WTC11 (cell line): ENCODE results near the gene POU2F1. TPM values are rescaled to one million over a fixed set of nuclear protein-coding genes. Genes with fewer than 3 reads are reported as not detected.

Source experiments
- ATAC-seq: fragments of 200-7000 bp; cut with Tn5 transposase; 2 replicates; pipeline ENCODE4 v1.10.0; 2021; ENCODE audit warnings: mild to moderate bottlenecking, moderate library complexity
- CTCF ChIA-PET: fragments of 300-600 bp; sonication (Branson Sonifier 250); formaldehyde crosslinking; loops from one replicate; lab custom pipeline; 2021; ENCODE audit warnings: antibody characterized with exemption; lab: Charles Lee
- POLR2A ChIA-PET: fragments of 350-600 bp; sonication (Branson Sonifier 250); formaldehyde crosslinking; loops from one replicate; lab custom pipeline; 2021; ENCODE audit warnings: antibody characterized with exemption; lab: Charles Lee
- DNase-seq: peaks from one replicate; pipeline ENCODE4 v3.0.0; 2021; ENCODE audit warnings: low spot score
- H3K27ac Mint-ChIP-seq: 2 replicates; pipeline ENCODE4 v1.8.0; 2021; ENCODE audit warnings: mixed read lengths
- H3K27me3 Mint-ChIP-seq: 2 replicates; pipeline ENCODE4 v1.8.0; 2021; ENCODE audit warnings: low read depth, mild to moderate bottlenecking, moderate library complexity, mixed read lengths
- H3K36me3 Mint-ChIP-seq: 2 replicates; pipeline ENCODE4 v1.8.0; 2021; ENCODE audit warnings: mixed read lengths
- H3K4me1 Mint-ChIP-seq: 2 replicates; pipeline ENCODE4 v1.8.0; 2022; ENCODE audit warnings: mixed read lengths
- H3K4me3 Mint-ChIP-seq: 2 replicates; pipeline ENCODE4 v1.8.0; 2021; ENCODE audit warnings: mild to moderate bottlenecking, moderate library complexity, mixed read lengths
- H3K9me3 Mint-ChIP-seq: 2 replicates; pipeline ENCODE4 v1.8.0; 2021; ENCODE audit warnings: mixed read lengths
- ATF3 ChIP-seq: sonication (generic); formaldehyde crosslinking; conservative IDR thresholded peaks from 2 replicates; pipeline ENCODE4 v1.8.1; 2022; ENCODE audit warnings: mild to moderate bottlenecking, missing genetic modification reagents
- E2F4 ChIP-seq: sonication (generic); formaldehyde crosslinking; IDR thresholded peaks from 2 replicates; pipeline ENCODE4 v1.8.1; 2022; ENCODE audit warnings: low read depth, mild to moderate bottlenecking, moderate library complexity, missing genetic modification reagents, borderline replicate concordance
- E2F5 ChIP-seq: sonication (generic); formaldehyde crosslinking; IDR thresholded peaks from 2 replicates; pipeline ENCODE4 v1.8.1; 2022; ENCODE audit warnings: mild to moderate bottlenecking, moderate library complexity, missing genetic modification reagents
- ERG ChIP-seq: fragments of 250-450 bp; sonication (Bioruptor Pico); IDR thresholded peaks from 2 replicates; pipeline ENCODE4 v1.8.0; 2021; ENCODE audit warnings: mild to moderate bottlenecking
- ETV6 ChIP-seq: sonication (generic); formaldehyde crosslinking; IDR thresholded peaks from 2 replicates; pipeline ENCODE4 v1.8.1; 2022; ENCODE audit warnings: mild to moderate bottlenecking, missing genetic modification reagents
- GABPB1 ChIP-seq: sonication (generic); formaldehyde crosslinking; IDR thresholded peaks from 2 replicates; pipeline ENCODE4 v1.8.1; 2023; ENCODE audit warnings: mild to moderate bottlenecking, missing genetic modification reagents
- GRHL2 ChIP-seq: fragments of 250-450 bp; sonication (Bioruptor Pico); IDR thresholded peaks from 2 replicates; pipeline ENCODE4 v1.8.0; 2022; ENCODE audit warnings: mild to moderate bottlenecking, moderate library complexity; ENCODE audit not compliant: insufficient replicate concordance, severe bottlenecking
- OVOL2 ChIP-seq: fragments of 250-450 bp; sonication (Bioruptor Pico); IDR thresholded peaks from 2 replicates; pipeline ENCODE4 v1.9.0; 2021; ENCODE audit warnings: mild to moderate bottlenecking, borderline replicate concordance
- PRDM15 ChIP-seq: sonication (generic); formaldehyde crosslinking; IDR thresholded peaks from 2 replicates; pipeline ENCODE4 v1.8.0; 2022; ENCODE audit warnings: missing genetic modification reagents
- STAT6 ChIP-seq: sonication (generic); formaldehyde crosslinking; conservative IDR thresholded peaks from 2 replicates; pipeline ENCODE4 v1.8.1; 2023; ENCODE audit warnings: mild to moderate bottlenecking, low read depth, missing genetic modification reagents, moderate library complexity
- TCF7 ChIP-seq: sonication (generic); formaldehyde crosslinking; IDR thresholded peaks from 2 replicates; pipeline ENCODE4 v1.8.0; 2022; ENCODE audit warnings: mild to moderate bottlenecking, low read depth, missing genetic modification reagents, moderate library complexity
- TEAD4 ChIP-seq: sonication (generic); formaldehyde crosslinking; IDR thresholded peaks from 2 replicates; pipeline ENCODE4 v1.8.0; 2022; ENCODE audit warnings: mild to moderate bottlenecking, missing genetic modification reagents
- ZNF138 ChIP-seq: sonication (generic); formaldehyde crosslinking; conservative IDR thresholded peaks from 2 replicates; pipeline ENCODE4 v1.8.1; 2022; ENCODE audit warnings: mild to moderate bottlenecking, moderate library complexity, missing genetic modification reagents
- ZNF281 ChIP-seq: sonication (generic); formaldehyde crosslinking; IDR thresholded peaks from 2 replicates; pipeline ENCODE4 v1.8.0; 2023; ENCODE audit warnings: mild to moderate bottlenecking, missing genetic modification reagents
- ZNF423 ChIP-seq: fragments of 250-450 bp; sonication (Bioruptor Pico); IDR thresholded peaks from 2 replicates; pipeline ENCODE4 v2.1.2; 2022; ENCODE audit warnings: mild to moderate bottlenecking, moderate library complexity
- ZNF512 ChIP-seq: sonication (generic); formaldehyde crosslinking; IDR thresholded peaks from 2 replicates; pipeline ENCODE4 v1.8.1; 2022; ENCODE audit warnings: missing genetic modification reagents, borderline replicate concordance
- ZNF532 ChIP-seq: fragments of 250-450 bp; sonication (Bioruptor Pico); IDR thresholded peaks from 2 replicates; pipeline ENCODE4 v1.9.0; 2021; ENCODE audit warnings: mild to moderate bottlenecking, borderline replicate concordance
- total RNA-seq: library from RNA; stranded (reverse); gene quantifications from 3 replicates; pipeline ENCODE4 v1.2.3, GENCODE V29; 2021

Gene POU2F1
- total RNA-seq, 1 experiment from 2014 or later = 51.3 TPM

- peaks cover 21% of the 10 kb centered on the region for H3K4me1 Mint-ChIP-seq
- H3K9me3 Mint-ChIP-seq = no peaks in the 10 kb centered on the region
- POLR2A ChIA-PET = interaction anchor here (0.6 kb wide), 1 partner anchor 139 kb away, joined by 3 read pairs; no protein-coding TSS in a partner anchor
- ATAC-seq = no peak
- no peak overlapping the region for H3K27ac Mint-ChIP-seq
- CTCF ChIA-PET = no interaction called here
- DNase-seq = no peak
- H3K27me3 Mint-ChIP-seq = peaks cover 34% of the 10 kb centered on the region
- no peaks in the 10 kb centered on the region for H3K36me3 Mint-ChIP-seq
- H3K4me3 Mint-ChIP-seq = no peak overlapping the region
- TF ChIP-seq E2F4 (CRISPR knock-in tag) = no peak
- TF ChIP-seq ZNF281 (CRISPR knock-in tag) = no peak
- no peak for TF ChIP-seq ETV6 (CRISPR knock-in tag)
- TF ChIP-seq OVOL2 (CRISPR knock-in tag) = no peak
- no peak for TF ChIP-seq E2F5 (CRISPR knock-in tag)
- no peak for TF ChIP-seq GRHL2
- TF ChIP-seq ATF3 = no peak
- TF ChIP-seq GABPB1 = no peak
- no peak for TF ChIP-seq ZNF423 (CRISPR knock-in tag)
- no peak for TF ChIP-seq ZNF532 (CRISPR knock-in tag)
- no peak for TF ChIP-seq STAT6 (CRISPR knock-in tag)
- TF ChIP-seq PRDM15 = no peak
- no peak for TF ChIP-seq TCF7 (CRISPR knock-in tag)
- no peak for TF ChIP-seq TEAD4 (CRISPR knock-in tag)
- TF ChIP-seq ZNF138 = no peak
- no peak for TF ChIP-seq ERG (CRISPR knock-in tag)
- TF ChIP-seq ZNF512 (CRISPR knock-in tag) = no peak
These were observed 231.8 kb downstream of the POU2F1 start for GRCh38 chr1:167452483-167452882.
